Osteocyte (in vitro differentiated cells): ENCODE results near the gene RBPJ. TPM values are rescaled to one million over a fixed set of nuclear protein-coding genes. Genes with fewer than 3 reads are reported as not detected.

ENCODE experiments used
- DNase-seq: peaks from one replicate; pipeline ENCODE4 v3.0.0; 2021; ENCODE audit warnings: mixed read lengths; ENCODE audit not compliant: unreplicated experiment; ENCODE audit errors: extremely low spot score
- H3K27ac Mint-ChIP-seq: one replicate; pipeline ENCODE4 v1.8.0; 2021; ENCODE audit warnings: mild to moderate bottlenecking, mixed read lengths; ENCODE audit not compliant: unreplicated experiment
- H3K27me3 Mint-ChIP-seq: one replicate; pipeline ENCODE4 v1.8.0; 2021; ENCODE audit warnings: mixed read lengths; ENCODE audit not compliant: unreplicated experiment
- H3K36me3 Mint-ChIP-seq: one replicate; pipeline ENCODE4 v1.8.0; 2021; ENCODE audit warnings: mixed read lengths; ENCODE audit not compliant: unreplicated experiment
- H3K4me1 Mint-ChIP-seq: one replicate; pipeline ENCODE4 v1.8.0; 2021; ENCODE audit warnings: mixed read lengths; ENCODE audit not compliant: unreplicated experiment
- H3K4me3 Mint-ChIP-seq: one replicate; pipeline ENCODE4 v1.8.0; 2021; ENCODE audit warnings: mild to moderate bottlenecking, moderate library complexity, mixed read lengths; ENCODE audit not compliant: unreplicated experiment
- H3K9me3 Mint-ChIP-seq: one replicate; pipeline ENCODE4 v1.8.0; 2021; ENCODE audit warnings: mixed read lengths; ENCODE audit not compliant: unreplicated experiment
- total RNA-seq: library from RNA; stranded (reverse); gene quantifications from 2 replicates; pipeline ENCODE4 v1.2.1, GENCODE V29; 2021
- TF ChIP-seq, protein P1 (sequence below): fragments of 200-600 bp; sonication (generic); IDR thresholded peaks from 2 replicates; pipeline ENCODE4 v1.5.0; 2021; ENCODE audit warnings: antibody characterized with exemption, mild to moderate bottlenecking, moderate library complexity

Gene RBPJ
- total RNA-seq, 1 donor from 2014 or later = 79.8 TPM

DNA sequence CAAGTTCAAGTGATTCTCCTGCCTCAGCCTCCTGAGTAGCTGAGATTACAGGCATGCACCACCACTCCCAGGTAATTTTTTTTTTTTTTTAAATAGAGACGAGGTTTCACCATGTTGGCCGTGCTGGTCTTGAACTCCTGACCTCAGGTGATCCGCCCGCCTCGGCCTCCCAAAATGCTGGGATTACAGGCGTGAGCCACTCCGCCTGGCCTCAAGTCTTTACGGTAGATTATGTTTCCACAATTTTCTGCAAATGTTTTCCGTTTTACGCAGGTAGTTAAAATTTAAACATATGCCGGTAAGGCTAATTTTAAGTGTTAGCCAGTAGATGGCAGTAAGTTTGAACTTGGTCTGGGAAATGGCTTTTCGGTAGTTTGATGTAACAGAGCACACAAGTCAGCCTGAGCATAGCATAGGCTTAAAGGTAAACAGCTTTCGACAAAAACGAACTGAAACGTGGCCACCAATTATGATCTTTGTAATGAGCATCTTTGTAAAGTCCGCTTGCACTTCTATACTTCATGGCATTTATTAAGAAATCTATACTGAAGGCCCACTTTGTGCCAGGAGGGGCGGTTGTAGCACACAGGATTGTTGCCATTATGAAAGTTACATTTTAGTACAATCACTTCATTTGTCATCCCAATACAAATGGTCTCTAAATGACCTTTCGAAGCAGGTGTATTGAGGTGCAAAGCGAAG, 138.4 kb downstream of the RBPJ start:
- H3K4me3 Mint-ChIP-seq = no peak overlapping the region
- peak; percentile 5 for DNase-seq
- H3K27me3 Mint-ChIP-seq = peaks cover 3% of the 10 kb centered on the region
- no peaks in the 10 kb centered on the region for H3K36me3 Mint-ChIP-seq
- peaks cover 20% of the 10 kb centered on the region for H3K4me1 Mint-ChIP-seq
- H3K9me3 Mint-ChIP-seq = peaks cover 8% of the 10 kb centered on the region
- H3K27ac Mint-ChIP-seq = no peak overlapping the region
- TF ChIP-seq, protein P1, sequence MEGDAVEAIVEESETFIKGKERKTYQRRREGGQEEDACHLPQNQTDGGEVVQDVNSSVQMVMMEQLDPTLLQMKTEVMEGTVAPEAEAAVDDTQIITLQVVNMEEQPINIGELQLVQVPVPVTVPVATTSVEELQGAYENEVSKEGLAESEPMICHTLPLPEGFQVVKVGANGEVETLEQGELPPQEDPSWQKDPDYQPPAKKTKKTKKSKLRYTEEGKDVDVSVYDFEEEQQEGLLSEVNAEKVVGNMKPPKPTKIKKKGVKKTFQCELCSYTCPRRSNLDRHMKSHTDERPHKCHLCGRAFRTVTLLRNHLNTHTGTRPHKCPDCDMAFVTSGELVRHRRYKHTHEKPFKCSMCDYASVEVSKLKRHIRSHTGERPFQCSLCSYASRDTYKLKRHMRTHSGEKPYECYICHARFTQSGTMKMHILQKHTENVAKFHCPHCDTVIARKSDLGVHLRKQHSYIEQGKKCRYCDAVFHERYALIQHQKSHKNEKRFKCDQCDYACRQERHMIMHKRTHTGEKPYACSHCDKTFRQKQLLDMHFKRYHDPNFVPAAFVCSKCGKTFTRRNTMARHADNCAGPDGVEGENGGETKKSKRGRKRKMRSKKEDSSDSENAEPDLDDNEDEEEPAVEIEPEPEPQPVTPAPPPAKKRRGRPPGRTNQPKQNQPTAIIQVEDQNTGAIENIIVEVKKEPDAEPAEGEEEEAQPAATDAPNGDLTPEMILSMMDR = peak; percentile 72

DNA sequence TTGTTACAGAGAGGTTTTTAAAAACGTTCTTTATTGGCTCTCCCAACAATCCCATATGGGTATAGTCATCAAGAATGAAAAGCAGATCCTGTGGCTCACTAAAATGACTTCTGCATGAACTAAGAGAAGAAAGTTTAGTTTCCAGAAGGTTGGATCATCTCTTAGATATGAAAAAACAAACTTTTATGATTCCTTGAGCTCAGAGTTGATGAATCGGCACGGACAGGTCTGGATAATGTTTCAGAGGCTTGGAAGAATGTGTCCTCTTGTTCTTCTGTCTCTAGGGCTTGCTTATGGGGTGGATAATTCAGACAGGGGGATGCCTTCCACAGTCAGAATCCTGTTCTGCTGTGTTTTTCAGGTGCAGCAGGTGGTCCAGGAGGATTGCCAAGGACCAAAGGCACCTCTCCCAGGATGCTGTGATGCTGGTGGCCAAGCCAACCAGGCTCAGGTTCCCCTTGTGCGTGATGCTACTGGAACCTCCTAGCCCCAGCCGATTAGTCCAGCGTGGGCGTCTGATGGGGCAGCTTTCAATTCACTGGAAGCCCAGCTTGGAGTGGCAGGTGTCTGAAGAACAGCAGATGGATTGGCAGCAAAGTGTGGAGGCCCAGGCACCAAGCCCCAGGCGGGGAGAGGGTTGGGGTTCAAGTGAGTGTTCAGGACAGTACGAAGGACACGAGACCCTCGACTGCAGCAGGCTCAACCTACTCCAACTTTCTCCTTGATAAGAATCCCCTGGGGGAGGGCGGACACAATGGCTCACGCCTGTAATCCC, 139.1 kb downstream of the RBPJ start:
- Mint-ChIP-seq H3K4me1 (peaks cover 20% of the 10 kb centered on the region), H3K27me3 (peaks cover 4% of the 10 kb centered on the region), H3K4me3 (no peak overlapping the region), H3K27ac (no peak overlapping the region), H3K9me3 (peaks cover 5% of the 10 kb centered on the region), H3K36me3 (no peaks in the 10 kb centered on the region)
- TF ChIP-seq, protein P1 = no peak
- DNase-seq = peak; percentile 77

DNA sequence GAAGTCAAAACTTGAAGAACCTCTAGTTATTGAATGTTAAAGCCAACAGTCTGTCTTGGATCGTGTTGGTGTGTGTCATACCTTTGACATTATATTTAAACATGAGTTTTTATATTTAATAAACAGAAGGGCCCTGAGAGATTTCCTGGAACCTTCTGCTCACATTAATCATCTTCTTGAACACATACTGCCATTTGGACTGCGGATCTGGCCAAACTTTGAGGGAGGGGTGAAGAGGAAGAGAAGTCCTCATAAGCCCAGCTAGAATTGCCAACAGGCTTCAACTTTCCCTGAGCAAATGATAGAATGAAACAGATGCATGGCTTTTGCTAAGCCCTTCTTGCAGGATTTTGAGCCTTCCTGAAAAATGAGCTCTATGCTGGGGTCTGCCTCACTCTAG, 142.1 kb downstream of the RBPJ start:
- peak; percentile 23 for DNase-seq
- H3K4me1 Mint-ChIP-seq = peaks cover 15% of the 10 kb centered on the region
- H3K27ac Mint-ChIP-seq = no peak overlapping the region
- H3K36me3 Mint-ChIP-seq = no peaks in the 10 kb centered on the region
- H3K9me3 Mint-ChIP-seq = peaks cover 3% of the 10 kb centered on the region
- no peak overlapping the region for H3K4me3 Mint-ChIP-seq
- TF ChIP-seq, protein P1 = no peak
- H3K27me3 Mint-ChIP-seq = peaks cover 14% of the 10 kb centered on the region

DNA sequence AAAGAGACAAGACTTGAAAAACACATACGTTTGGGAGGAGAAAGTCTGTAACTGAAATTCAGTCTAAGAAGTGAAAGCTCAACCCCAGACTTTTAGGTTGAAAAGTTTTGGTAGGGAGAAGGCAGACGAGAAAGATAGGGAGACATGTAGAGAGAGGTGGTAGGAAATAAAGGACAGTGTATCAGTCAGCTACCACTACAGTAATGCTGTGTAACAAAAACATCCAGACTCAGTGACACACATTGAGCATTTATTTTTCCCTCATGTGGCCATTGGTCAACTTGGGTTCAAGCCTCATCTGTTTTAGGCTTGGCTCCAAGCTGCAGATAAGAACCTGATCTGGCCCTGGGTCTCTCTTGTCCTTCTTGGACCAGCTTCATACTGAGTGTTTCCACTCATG, 142.6 kb downstream of the RBPJ start:
- peaks cover 3% of the 10 kb centered on the region for H3K9me3 Mint-ChIP-seq
- no peaks in the 10 kb centered on the region for H3K36me3 Mint-ChIP-seq
- no peak overlapping the region for H3K27ac Mint-ChIP-seq
- H3K4me1 Mint-ChIP-seq = peaks cover 10% of the 10 kb centered on the region
- no peak for DNase-seq
- H3K27me3 Mint-ChIP-seq = peaks cover 14% of the 10 kb centered on the region
- H3K4me3 Mint-ChIP-seq = no peak overlapping the region
- TF ChIP-seq, protein P1 = no peak

DNA sequence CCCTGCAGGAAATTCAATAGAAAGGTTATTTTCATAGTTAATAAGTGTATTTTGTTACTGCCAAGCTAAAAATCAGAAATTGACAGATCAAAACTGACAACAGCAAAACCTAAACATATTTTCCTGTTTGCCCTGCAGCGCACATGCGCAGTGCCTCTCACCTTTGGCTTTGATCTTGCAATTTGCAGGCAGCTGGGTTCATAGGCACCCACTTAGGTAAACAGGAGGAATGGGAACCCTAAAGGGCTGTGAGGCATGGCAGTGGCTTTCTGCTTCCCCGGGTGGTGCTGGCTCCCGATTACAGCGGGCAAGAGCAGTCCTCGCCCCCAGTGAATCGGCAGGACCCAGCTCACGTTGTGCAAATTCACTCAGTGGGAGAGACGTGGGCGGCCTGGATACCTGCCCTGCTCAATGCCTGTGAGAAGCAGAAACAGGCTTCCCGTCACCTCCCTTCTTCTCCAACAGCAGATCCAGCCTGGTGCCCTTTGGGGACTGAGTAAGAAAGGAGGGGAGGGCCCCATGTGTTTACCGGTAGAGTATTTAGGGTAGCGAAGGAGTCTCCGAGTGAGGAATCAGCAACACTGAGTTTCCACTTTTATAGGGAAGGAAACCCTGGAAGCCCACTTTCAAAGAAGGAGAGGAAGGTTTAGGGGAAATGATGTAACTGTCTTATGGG, 143.7 kb downstream of the RBPJ start:
- Mint-ChIP-seq H3K36me3 (no peaks in the 10 kb centered on the region), H3K4me3 (no peak overlapping the region), H3K4me1 (peaks cover 2% of the 10 kb centered on the region), H3K27ac (no peak overlapping the region), H3K9me3 (peaks cover 3% of the 10 kb centered on the region), H3K27me3 (peaks cover 14% of the 10 kb centered on the region)
- DNase-seq = peak; percentile 73
- TF ChIP-seq, protein P1 = no peak
